HCT116 (cell line): ENCODE data around the gene C11orf58.

Source experiments
- CTCF ChIP-seq, 3 experiments: fragments of 200-600 bp in 1 of 3; sonication (generic) in 1 of 3; IDR thresholded peaks in 2 of 3; conservative IDR thresholded peaks in 1 of 3; 2 replicates each; pipeline ENCODE4 v1.5.1; 2012 to 2017; ENCODE audit warnings: low read depth in 2 of 3, low read length in 2 of 3, antibody characterized with exemption in 1 of 3, borderline replicate concordance in 1 of 3, control low read depth in 1 of 3, mild to moderate bottlenecking in 1 of 3, mixed read lengths in 1 of 3, mixed run types in 1 of 3, moderate library complexity in 1 of 3; ENCODE audit not compliant: insufficient read depth in 1 of 3
- EZH2 ChIP-seq: fragments of 200-600 bp; sonication (generic); IDR thresholded peaks from 2 replicates; pipeline ENCODE4 v1.6.1; 2017; ENCODE audit warnings: antibody characterized with exemption, mixed run types
- POLR2A ChIP-seq: IDR thresholded peaks from 2 replicates; pipeline ENCODE4 v1.7.0; 2011; ENCODE audit warnings: borderline replicate concordance; ENCODE audit not compliant: insufficient read depth, insufficient read length; ENCODE audit errors: extremely low read depth
- ZNF274 ChIP-seq: fragments of 200-500 bp; sonication (Bioruptor generic); IDR thresholded peaks from 2 replicates; pipeline ENCODE4 v1.6.1; 2014; ENCODE audit warnings: mild to moderate bottlenecking, low read depth, low read length, inconsistent platforms

DNA sequence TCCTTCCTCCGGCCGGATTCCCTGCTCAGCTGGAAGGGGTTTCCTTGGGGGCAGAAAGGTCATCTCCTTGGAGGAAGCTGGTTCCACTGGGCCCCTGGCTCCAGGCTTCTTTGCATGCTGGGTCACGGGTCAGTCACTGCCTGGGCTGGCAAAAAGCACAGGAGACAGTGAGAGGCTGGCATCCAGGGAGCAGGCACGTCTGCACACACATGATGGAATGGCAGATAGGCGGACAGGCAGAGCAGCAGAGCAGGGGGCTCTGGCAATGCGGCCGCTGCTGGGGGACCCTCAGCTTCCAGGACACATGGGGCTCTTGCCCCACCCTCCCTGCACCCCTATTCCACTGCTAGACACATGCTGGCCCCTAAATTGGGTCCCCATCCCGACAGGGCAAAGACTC is 40.4 kb downstream of the C11orf58 start:
- TF ChIP-seq CTCF (IDR thresholded peaks at IDR 0.05 in 2 of 3, conservative IDR thresholded peaks at IDR 0.05 in 1 of 3; ENCODE audit: borderline replicate concordance in 1 of 3, insufficient read depth in 1 of 3, low read depth in 2 of 3, low read length in 2 of 3), result no peak
- TF ChIP-seq POLR2A, result no peak
- TF ChIP-seq EZH2, result no peak
- no peak for TF ChIP-seq ZNF274
